ENCODE measurements around the gene PATJ.
"Not testable (repeated sequence)": the region's sequence is repeated elsewhere in the genome, so short reads cannot be mapped to it uniquely, and the experiment has no call there.

The PATJ gene

GRCh38 chr1:61837607-61838006 lies 95.3 kb downstream of the PATJ start:
- not testable (repeated sequence) for DNase-seq

GRCh38 chr1:61839679-61840078 lies 97.4 kb downstream of the PATJ start:
- no peak for DNase-seq

GRCh38 chr1:61842036-61842435 lies 99.8 kb downstream of the PATJ start:
- no peak for DNase-seq

- no peak for DNase-seq
Observed at GRCh38 chr1:61842863-61843514, 100.7 kb downstream of the PATJ start.

- no peak for DNase-seq
Observed at GRCh38 chr1:61844006-61844405, 101.7 kb downstream of the PATJ start.

- DNase-seq, result not testable (repeated sequence)
Observed at GRCh38 chr1:61844664-61845063, 102.4 kb downstream of the PATJ start.

- DNase-seq, result no peak
Observed at GRCh38 chr1:61851235-61851634, 109.0 kb downstream of the PATJ start.

- no peak for DNase-seq
Observed at GRCh38 chr1:61851849-61852669, 109.8 kb downstream of the PATJ start.

GRCh38 chr1:61852670-61853015 lies 110.4 kb downstream of the PATJ start:
- no peak for DNase-seq

GRCh38 chr1:61853583-61853982 lies 111.3 kb downstream of the PATJ start:
- DNase-seq, result no peak

- DNase-seq, result no peak
Observed at GRCh38 chr1:61864489-61864888, 122.2 kb downstream of the PATJ start.

GRCh38 chr1:61865646-61866220 lies 123.5 kb downstream of the PATJ start:
- no peak for DNase-seq

- no peak for DNase-seq
Observed at GRCh38 chr1:61869691-61870109, 127.4 kb downstream of the PATJ start.

- DNase-seq, result no peak
Observed at GRCh38 chr1:61872206-61872605, 129.9 kb downstream of the PATJ start.

GRCh38 chr1:61873581-61873980 lies 131.3 kb downstream of the PATJ start:
- DNase-seq, result no peak

- DNase-seq, result no peak
Observed at GRCh38 chr1:61873994-61874393, 131.7 kb downstream of the PATJ start.

GRCh38 chr1:61875198-61875597 lies 132.9 kb downstream of the PATJ start:
- DNase-seq, result no peak

GRCh38 chr1:61879887-61880474 lies 137.7 kb downstream of the PATJ start:
- not testable (repeated sequence) for DNase-seq

- no peak for DNase-seq
Observed at GRCh38 chr1:61887076-61887867, 145.0 kb downstream of the PATJ start.

GRCh38 chr1:61887931-61888564 lies 145.8 kb downstream of the PATJ start:
- no peak for DNase-seq

GRCh38 chr1:61888808-61889207 lies 146.5 kb downstream of the PATJ start:
- DNase-seq, result no peak

- DNase-seq, result not testable (repeated sequence)
Observed at GRCh38 chr1:61890435-61890834, 148.2 kb downstream of the PATJ start.

Measured in right forelimb (tissue), 1 donor.